ENCODE data around the gene ARSB. TPM values are rescaled to one million over a fixed set of nuclear protein-coding genes. Genes with fewer than 3 reads are reported as not detected.

Gene ARSB
- total and polyA plus RNA-seq, 2 experiments from 2014 or later = 30.1 to 43.7 TPM

DNA sequence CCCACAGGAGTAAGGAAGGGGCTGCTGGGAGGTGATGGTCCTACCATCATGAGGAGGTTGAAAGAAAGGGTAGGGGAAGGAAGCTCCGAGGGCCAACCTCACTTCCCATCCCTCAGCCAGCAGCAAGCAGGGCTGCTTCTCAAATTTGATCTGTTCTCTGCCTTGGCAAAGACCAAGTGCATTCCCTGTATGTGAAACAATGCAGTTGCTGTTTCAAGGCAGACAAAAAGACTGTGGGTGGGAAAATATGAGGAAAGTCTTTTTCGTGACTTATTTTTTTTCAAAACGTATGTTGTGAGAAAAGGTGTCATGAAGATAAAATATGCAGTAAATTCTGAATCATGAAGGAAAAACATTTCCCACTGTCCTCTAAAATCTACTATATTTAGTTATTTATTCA, 165.9 kb downstream of the ARSB start:
- no peaks in the 10 kb centered on the region for H3F3A ChIP-seq (ENCODE audit: insufficient read depth)
- no peak overlapping the region for H3K4me2 ChIP-seq (ENCODE audit: unreplicated experiment)
- no peaks in the 10 kb centered on the region; the same call in 1 of the 2 replicates for H3K36me3 ChIP-seq (ENCODE audit: low read depth)
- 68 to 72% methylated on average over 3 of the region's 3 CpGs for WGBS, 2 experiments (ENCODE audit: low coverage in 1 of 2, low lambda C conversion rate in 2 of 2, missing lambda C conversion rate in 2 of 2)
- H3K79me2 ChIP-seq (ENCODE audit: insufficient read depth) = no peaks in the 10 kb centered on the region
- no peak for TF ChIP-seq EZH2 (IDR thresholded peaks at IDR 0.05; ENCODE audit: insufficient read depth, poor library complexity, severe bottlenecking)
- TF ChIP-seq EZH2phosphoT487 (IDR thresholded peaks at IDR 0.05; ENCODE audit: insufficient read depth, low read depth) = no peak
- H2AFZ ChIP-seq = no peak overlapping the region
- no peak for DNase-seq
- H3K27me3 ChIP-seq (replicated peaks; ENCODE audit: insufficient read depth) = no peaks in the 10 kb centered on the region
- no peak overlapping the region for H3K27ac ChIP-seq
- in situ Hi-C loops (cut with MboI) = no loop called here
- no peak overlapping the region for H3K9ac ChIP-seq
- no peaks in the 10 kb centered on the region for H3K4me1 ChIP-seq (ENCODE audit: insufficient read depth)
- no peak overlapping the region for H3K4me3 ChIP-seq
- no peaks in the 10 kb centered on the region for H3K9me3 ChIP-seq (ENCODE audit: low read depth)
- no peaks in the 10 kb centered on the region for H3K9me2 ChIP-seq (ENCODE audit: insufficient read depth)
- H4K20me1 ChIP-seq (ENCODE audit: insufficient read depth) = no peaks in the 10 kb centered on the region

- Histone ChIP-seq H3K9ac (no peak overlapping the region), H4K20me1 (ENCODE audit: insufficient read depth) (no peaks in the 10 kb centered on the region), H3K79me2 (ENCODE audit: insufficient read depth) (no peaks in the 10 kb centered on the region), H3F3A (ENCODE audit: insufficient read depth) (no peaks in the 10 kb centered on the region; the same call in 1 of the 2 replicates), H3K4me3 (no peak overlapping the region), H3K9me2 (ENCODE audit: insufficient read depth) (no peaks in the 10 kb centered on the region), H3K36me3 (ENCODE audit: low read depth) (no peaks in the 10 kb centered on the region; the same call in 1 of the 2 replicates), H3K9me3 (ENCODE audit: low read depth) (no peaks in the 10 kb centered on the region), H3K4me1 (ENCODE audit: insufficient read depth) (peaks cover 7% of the 10 kb centered on the region), H3K4me2 (ENCODE audit: unreplicated experiment) (no peak overlapping the region), H3K27ac (no peak overlapping the region), H2AFZ (no peak overlapping the region), H3K27me3 (replicated peaks; ENCODE audit: insufficient read depth) (no peaks in the 10 kb centered on the region)
- no peak for DNase-seq
- TF ChIP-seq EZH2 (IDR thresholded peaks at IDR 0.05; ENCODE audit: insufficient read depth, poor library complexity, severe bottlenecking) = no peak
- WGBS, 2 experiments (ENCODE audit: low coverage in 1 of 2, low lambda C conversion rate in 2 of 2, missing lambda C conversion rate in 2 of 2) = 98 to 100% methylated on average over 3 of the region's 3 CpGs
- in situ Hi-C loops (cut with MboI) = no loop called here
These were observed 168.9 kb downstream of the ARSB start for GRCh38 chr5:78816143-78816765.

DNA sequence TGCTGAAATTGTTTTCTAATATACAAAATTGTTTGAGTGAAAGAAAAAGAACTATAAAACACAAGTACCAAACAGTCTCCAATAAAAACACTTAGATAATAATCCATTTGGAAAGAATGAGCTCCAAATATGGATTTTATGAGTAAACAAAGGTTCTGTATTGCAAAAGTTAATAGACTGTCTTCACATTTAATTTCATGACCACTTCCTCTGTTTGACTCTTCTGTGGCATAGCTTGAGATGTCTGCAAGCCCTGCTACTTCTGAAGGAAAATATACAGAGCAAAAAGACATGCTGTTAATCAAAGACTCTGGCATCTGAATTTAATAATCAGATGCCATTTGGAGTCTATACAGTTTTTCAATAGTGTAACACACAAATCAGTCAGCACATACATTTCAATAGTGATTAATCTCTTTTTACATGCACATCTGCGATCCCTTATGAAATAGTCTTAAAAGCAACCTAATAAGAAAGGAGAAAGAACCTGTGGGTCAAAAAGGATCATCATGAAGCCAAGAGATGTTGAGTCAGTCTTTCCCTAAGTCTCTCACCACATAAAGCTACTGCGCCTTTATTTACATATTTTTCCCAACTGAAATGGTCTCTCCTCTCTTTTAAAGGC, 171.1 kb downstream of the ARSB start:
- Histone ChIP-seq H2AFZ (no peak overlapping the region), H3K9me2 (ENCODE audit: insufficient read depth) (no peaks in the 10 kb centered on the region), H3K79me2 (ENCODE audit: insufficient read depth) (no peaks in the 10 kb centered on the region), H3K27ac (no peak overlapping the region), H3K9ac (no peak overlapping the region), H3K36me3 (ENCODE audit: low read depth) (no peaks in the 10 kb centered on the region; the same call in 1 of the 2 replicates), H4K20me1 (ENCODE audit: insufficient read depth) (no peaks in the 10 kb centered on the region), H3K4me3 (no peak overlapping the region), H3K27me3 (replicated peaks; ENCODE audit: insufficient read depth) (no peaks in the 10 kb centered on the region), H3F3A (ENCODE audit: insufficient read depth) (peaks cover 8% of the 10 kb centered on the region; the same call in 1 of the 2 replicates), H3K4me2 (ENCODE audit: unreplicated experiment) (no peak overlapping the region), H3K9me3 (ENCODE audit: low read depth) (no peaks in the 10 kb centered on the region), H3K4me1 (ENCODE audit: insufficient read depth) (peaks cover 13% of the 10 kb centered on the region)
- in situ Hi-C loops (cut with MboI) = no loop called here
- no peak for DNase-seq
- TF ChIP-seq EZH2 (IDR thresholded peaks at IDR 0.05; ENCODE audit: insufficient read depth, poor library complexity, severe bottlenecking) (no peak), EZH2phosphoT487 (IDR thresholded peaks at IDR 0.05; ENCODE audit: insufficient read depth, low read depth) (no peak)
- WGBS, 2 experiments (ENCODE audit: low coverage in 1 of 2, low lambda C conversion rate in 2 of 2, missing lambda C conversion rate in 2 of 2) = 71 to 82% methylated on average over 2 of the region's 2 CpGs

DNA sequence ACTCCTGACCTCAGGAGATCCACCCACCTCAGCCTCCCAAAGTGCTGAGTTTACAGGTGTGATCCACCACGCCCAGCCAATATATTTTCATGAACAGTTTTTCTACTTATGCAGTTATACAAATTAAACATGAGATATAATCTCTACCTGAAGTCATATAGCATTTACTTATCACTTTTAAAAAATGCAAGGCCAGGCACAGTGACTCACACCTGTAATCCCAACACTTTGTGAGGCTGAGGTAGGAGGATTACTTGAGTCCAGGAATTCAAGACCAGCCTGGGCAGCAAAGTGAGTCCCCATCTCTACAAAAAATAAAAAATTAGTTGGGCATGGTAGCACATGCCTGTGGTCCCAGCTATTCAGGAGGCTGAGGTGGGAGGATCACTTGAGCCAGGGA, 171.8 kb downstream of the ARSB start:
- 90 to 97% methylated on average over 1 of the region's 1 CpG for WGBS, 2 experiments (ENCODE audit: low coverage in 1 of 2, low lambda C conversion rate in 2 of 2, missing lambda C conversion rate in 2 of 2)
- Histone ChIP-seq H3F3A (ENCODE audit: insufficient read depth) (peaks cover 8% of the 10 kb centered on the region; the same call in 1 of the 2 replicates), H4K20me1 (ENCODE audit: insufficient read depth) (no peaks in the 10 kb centered on the region), H3K4me1 (ENCODE audit: insufficient read depth) (peaks cover 19% of the 10 kb centered on the region), H3K79me2 (ENCODE audit: insufficient read depth) (no peaks in the 10 kb centered on the region), H3K4me3 (no peak overlapping the region), H2AFZ (no peak overlapping the region), H3K36me3 (ENCODE audit: low read depth) (no peaks in the 10 kb centered on the region; the same call in 1 of the 2 replicates), H3K9me2 (ENCODE audit: insufficient read depth) (no peaks in the 10 kb centered on the region), H3K4me2 (ENCODE audit: unreplicated experiment) (no peak overlapping the region), H3K27ac (no peak overlapping the region), H3K9me3 (ENCODE audit: low read depth) (no peaks in the 10 kb centered on the region), H3K9ac (no peak overlapping the region), H3K27me3 (replicated peaks; ENCODE audit: insufficient read depth) (no peaks in the 10 kb centered on the region)
- DNase-seq = no peak
- in situ Hi-C loops (cut with MboI) = no loop called here
- TF ChIP-seq EZH2phosphoT487 (IDR thresholded peaks at IDR 0.05; ENCODE audit: insufficient read depth, low read depth) (no peak), EZH2 (IDR thresholded peaks at IDR 0.05; ENCODE audit: insufficient read depth, poor library complexity, severe bottlenecking) (no peak)
